ENCODE results near the gene CHD3.

- TF ChIP-seq POLR2A (IDR thresholded peaks at IDR 0.05) (no peak), CTCF (IDR thresholded peaks at IDR 0.05) (no peak), POLR2AphosphoS5 (IDR thresholded peaks at IDR 0.05; ENCODE audit: insufficient read depth in 1 of 2, low read depth in 1 of 2) (no peak)
Measured at GRCh38 chr17:7850701-7851437, 37.7 kb upstream of the CHD3 start.

Data from vagina (tissue), 2 donors.